ENCODE measurements around the gene RXRA. TPM values are rescaled to one million over a fixed set of nuclear protein-coding genes. Genes with fewer than 3 reads are reported as not detected.
A peak's percentile ranks its signal among the peaks of the same experiment; 100 is the strongest.

The RXRA gene
- total RNA-seq, 6 donors from 2014 or later = 43.8 to 92.7 (median 74.1) TPM

GRCh38 chr9:134419000-134419683 is 92.9 kb downstream of the RXRA start:
- peaks cover 11 to 63% (median 50%) of the 10 kb centered on the region in 4 donors for H3K36me3 ChIP-seq
- TF ChIP-seq CTCF (IDR thresholded peaks at IDR 0.05) (no peak), EP300 (IDR thresholded peaks at IDR 0.05) (no peak), POLR2A (IDR thresholded peaks at IDR 0.05) (no peak), POLR2AphosphoS5 (IDR thresholded peaks at IDR 0.05) (no peak)
- no peak for DNase-seq
- no peak overlapping the region for H3K4me3 ChIP-seq
- no peaks in the 10 kb centered on the region for H3K27me3 ChIP-seq
- peaks cover 18 to 39% (median 23%) of the 10 kb centered on the region in 4 donors for H3K4me1 ChIP-seq
- no peak for ATAC-seq (ENCODE audit: low FRiP score in 2 of 2)
- no peak overlapping the region for H3K27ac ChIP-seq
- no peaks in the 10 kb centered on the region for H3K9me3 ChIP-seq
- WGBS, 2 donors = 85 to 89% methylated on average over 7 to 23 of the region's 23 CpGs

GRCh38 chr9:134419684-134420076 is 93.4 kb downstream of the RXRA start:
- no peak for ATAC-seq (ENCODE audit: low FRiP score in 2 of 2)
- DNase-seq = no peak
- 84% methylated on average over 10 of the region's 10 CpGs; no CpG with 5 or more reads in 1 of the 2 donors for WGBS, 2 donors
- Histone ChIP-seq H3K27ac (no peak overlapping the region), H3K9me3 (no peaks in the 10 kb centered on the region), H3K4me3 (no peak overlapping the region), H3K36me3 (peaks cover 11 to 69% (median 53%) of the 10 kb centered on the region in 4 donors), H3K4me1 (peaks cover 12 to 33% (median 18%) of the 10 kb centered on the region in 4 donors), H3K27me3 (no peaks in the 10 kb centered on the region)
- no peak for TF ChIP-seq POLR2AphosphoS5 (IDR thresholded peaks at IDR 0.05)
- peak in 4 of 6 experiments; percentile 17 to 42 (median 26) for TF ChIP-seq CTCF (IDR thresholded peaks at IDR 0.05)

GRCh38 chr9:134420281-134420845 is 94.1 kb downstream of the RXRA start:
- H3K4me1 ChIP-seq = peaks cover 9 to 26% (median 18%) of the 10 kb centered on the region in 4 donors
- no peaks in the 10 kb centered on the region for H3K27me3 ChIP-seq
- DNase-seq (peak in 1 of 2 donors; percentile 65), ATAC-seq (ENCODE audit: low FRiP score in 2 of 2) (no peak)
- H3K36me3 ChIP-seq = peaks cover 11 to 71% (median 55%) of the 10 kb centered on the region in 4 donors
- H3K27ac ChIP-seq = no peak overlapping the region
- WGBS, 2 donors = 90 to 97% methylated on average over 14 to 18 of the region's 18 CpGs
- no peak for TF ChIP-seq POLR2AphosphoS5 (IDR thresholded peaks at IDR 0.05)
- no peak for TF ChIP-seq POLR2A (IDR thresholded peaks at IDR 0.05)
- no peak for TF ChIP-seq CTCF (IDR thresholded peaks at IDR 0.05)
- TF ChIP-seq EP300 (IDR thresholded peaks at IDR 0.05) = no peak
- no peaks in the 10 kb centered on the region for H3K9me3 ChIP-seq
- no peak overlapping the region for H3K4me3 ChIP-seq

- no peaks in the 10 kb centered on the region for H3K9me3 ChIP-seq
- H3K4me3 ChIP-seq = no peak overlapping the region
- DNase-seq (peak in 1 of 2 donors; percentile 45), ATAC-seq (ENCODE audit: low FRiP score in 2 of 2) (no peak)
- H3K27ac ChIP-seq = peak overlapping the region in 2 of 4 donors; percentile 17 to 71
- TF ChIP-seq EP300 (IDR thresholded peaks at IDR 0.05) (no peak), POLR2A (IDR thresholded peaks at IDR 0.05) (no peak), CTCF (IDR thresholded peaks at IDR 0.05) (no peak), POLR2AphosphoS5 (IDR thresholded peaks at IDR 0.05) (no peak)
- peaks cover 11 to 76% (median 57%) of the 10 kb centered on the region in 4 donors for H3K36me3 ChIP-seq
- H3K4me1 ChIP-seq = peaks cover 9 to 24% (median 18%) of the 10 kb centered on the region in 4 donors
- no peaks in the 10 kb centered on the region for H3K27me3 ChIP-seq
- WGBS, 2 donors = 93 to 95% methylated on average over 5 to 10 of the region's 10 CpGs
Observed at GRCh38 chr9:134420974-134421432, 94.7 kb downstream of the RXRA start.

All from upper lobe of left lung (tissue), 6 donors.